ENCODE results near the gene LPCAT1. TPM values are rescaled to one million over a fixed set of nuclear protein-coding genes. Genes with fewer than 3 reads are reported as not detected.
A peak's percentile ranks its signal among the peaks of the same experiment; 100 is the strongest.

The LPCAT1 gene
- total RNA-seq, 1 experiment from 2014 or later, result 49.1 TPM

- peak; percentile 96 for DNase-seq (ENCODE audit: low spot score)
Observed at GRCh38 chr5:1555011-1555807, 31.4 kb upstream of the LPCAT1 start.

GRCh38 chr5:1554410-1554967 is 30.7 kb upstream of the LPCAT1 start:
- no peak for DNase-seq (ENCODE audit: low spot score)

DNA sequence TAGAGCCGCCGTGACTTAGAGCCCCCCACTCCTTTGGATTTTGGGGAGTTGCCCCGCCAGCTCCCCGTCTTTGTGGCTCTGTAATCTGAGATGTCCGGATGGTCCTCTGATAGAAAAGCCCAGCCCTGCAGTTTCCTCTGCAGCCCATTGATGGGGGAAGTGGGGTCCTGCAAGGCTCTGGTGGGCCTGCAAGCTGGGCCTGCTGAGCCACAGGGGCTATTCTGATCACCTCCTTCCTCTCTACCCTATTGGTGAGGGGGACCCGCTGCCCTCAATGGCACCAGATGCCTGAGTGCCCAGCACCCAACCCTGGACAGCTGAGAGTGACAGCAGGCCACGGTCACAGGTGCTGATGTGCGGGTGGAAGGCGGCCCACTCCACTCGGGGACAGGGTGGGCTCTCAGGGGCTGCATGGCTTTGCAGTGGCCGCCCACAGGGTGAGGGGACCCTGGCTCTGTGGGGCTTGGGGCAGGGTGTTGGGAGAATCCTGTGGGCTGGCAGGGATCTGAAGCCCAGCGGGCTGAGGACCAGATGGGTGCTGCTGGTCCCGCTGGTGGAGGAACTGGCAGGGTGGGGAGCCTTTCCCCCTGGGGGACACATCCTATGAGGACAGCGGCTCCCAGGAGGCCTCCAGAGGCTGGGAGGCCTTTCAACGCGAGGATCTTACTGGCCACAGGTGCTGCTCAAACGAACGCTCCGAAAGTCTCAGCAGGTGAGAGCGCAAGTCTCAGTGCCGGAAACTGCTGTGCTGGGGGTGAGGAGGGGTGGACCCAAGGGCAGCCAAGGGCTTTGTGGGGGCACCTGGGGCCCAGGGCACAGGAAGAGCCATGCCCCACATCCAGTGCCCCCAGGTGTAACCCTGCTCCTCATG is 30.0 kb upstream of the LPCAT1 start:
- no peak for DNase-seq (ENCODE audit: low spot score)

- no peak for DNase-seq (ENCODE audit: low spot score)
Observed at GRCh38 chr5:1552521-1553255, 28.9 kb upstream of the LPCAT1 start.

DNA sequence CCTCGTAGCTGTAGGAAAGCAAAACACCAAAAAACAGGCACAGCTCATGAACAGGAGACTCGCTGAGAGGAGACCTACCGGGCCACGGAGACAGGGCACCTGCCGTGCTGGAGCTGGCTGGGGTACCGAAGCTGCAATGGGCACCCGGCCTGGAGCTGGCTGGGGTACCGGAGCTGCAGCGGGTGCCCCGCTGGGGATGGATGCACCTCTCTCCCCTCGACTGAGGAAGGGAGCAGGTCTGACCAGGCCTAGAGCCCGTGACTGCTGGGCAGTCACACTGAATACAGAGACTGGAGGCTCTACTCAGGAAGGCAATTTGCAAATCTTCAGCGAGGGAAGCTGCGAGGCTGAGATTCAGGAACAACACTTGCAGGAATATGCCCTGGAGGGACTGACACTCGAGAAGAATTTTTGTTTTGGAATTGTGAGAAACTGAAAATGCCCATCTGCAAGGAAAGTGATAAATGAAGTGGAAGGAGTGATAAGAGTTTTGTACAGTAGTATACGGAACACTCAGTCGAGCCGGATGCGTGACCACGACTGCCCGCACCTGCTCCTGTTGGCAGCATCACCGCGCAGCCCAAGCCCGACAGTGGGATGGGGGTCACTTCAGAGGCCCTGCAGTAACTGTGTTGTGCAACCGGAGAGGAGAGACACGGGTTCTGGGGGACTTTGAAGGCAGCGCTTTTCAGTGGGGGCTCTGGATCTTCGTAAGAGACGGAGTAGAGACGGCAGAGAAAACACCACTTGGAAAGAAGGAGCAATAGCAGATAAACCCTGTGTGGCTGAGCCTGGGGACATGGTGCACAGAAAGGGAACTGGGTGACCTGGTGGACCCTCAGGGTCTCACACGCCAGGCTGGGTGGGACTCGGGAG is 27.9 kb upstream of the LPCAT1 start:
- DNase-seq (ENCODE audit: low spot score), result no peak

GRCh38 chr5:1550287-1551076 is 26.7 kb upstream of the LPCAT1 start:
- DNase-seq (ENCODE audit: low spot score), result peak; percentile 52

DNA sequence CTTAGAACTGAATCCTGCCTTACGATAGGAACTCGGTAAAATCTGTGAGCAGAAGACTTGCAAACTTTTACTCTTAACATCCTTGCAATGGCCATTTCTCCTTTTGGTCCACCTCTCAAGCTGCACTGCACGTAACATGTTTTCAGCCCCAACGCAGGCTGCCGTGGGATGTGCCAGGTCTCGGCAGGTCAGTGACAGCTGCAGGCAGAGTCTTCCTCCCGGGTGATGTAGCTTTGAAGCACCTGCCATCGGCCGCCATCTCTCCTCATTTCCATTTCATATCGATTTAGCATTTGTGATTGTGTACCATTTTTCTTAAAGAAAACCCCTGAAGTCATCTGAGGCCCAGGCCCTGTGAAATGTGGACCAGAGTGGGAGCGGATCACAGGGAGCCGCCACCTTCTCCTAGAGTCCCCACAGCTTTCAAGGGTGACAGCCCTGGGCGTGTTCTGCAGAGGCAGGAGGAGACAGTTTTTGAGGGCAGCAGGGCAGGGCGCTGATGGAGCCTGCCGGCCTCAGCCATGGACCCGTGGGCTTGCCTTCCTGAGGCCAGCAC is 25.8 kb upstream of the LPCAT1 start:
- DNase-seq (ENCODE audit: low spot score), result no peak

GRCh38 chr5:1548702-1549474 is 25.1 kb upstream of the LPCAT1 start:
- no peak for DNase-seq (ENCODE audit: low spot score)

- DNase-seq (ENCODE audit: low spot score), result no peak
Observed at GRCh38 chr5:1547655-1548054, 23.9 kb upstream of the LPCAT1 start.

DNA sequence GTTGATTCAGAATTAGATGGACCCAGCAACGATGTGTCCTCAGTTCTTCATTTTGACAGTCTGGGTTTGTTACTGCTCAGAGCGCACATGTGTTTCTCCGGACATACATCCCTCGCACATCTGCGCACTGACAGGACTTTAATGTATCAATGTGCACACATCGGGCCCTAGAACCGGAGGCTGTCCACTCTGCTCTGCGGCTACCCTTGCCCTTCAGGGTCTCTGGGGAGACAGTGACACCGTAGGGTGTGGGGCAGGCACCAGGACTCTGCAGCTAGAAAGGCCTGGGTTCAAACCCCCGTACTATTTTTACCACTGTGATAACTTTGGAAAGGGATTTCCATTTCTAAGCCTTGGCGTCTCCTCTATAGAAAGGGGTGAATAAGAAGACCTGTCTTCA is 23.5 kb upstream of the LPCAT1 start:
- no peak for DNase-seq (ENCODE audit: low spot score)

- DNase-seq (ENCODE audit: low spot score), result no peak
Observed at GRCh38 chr5:1546556-1546955, 22.8 kb upstream of the LPCAT1 start.

- peak; percentile 34 for DNase-seq (ENCODE audit: low spot score)
Observed at GRCh38 chr5:1545805-1546355, 22.1 kb upstream of the LPCAT1 start.

- DNase-seq (ENCODE audit: low spot score), result no peak
Observed at GRCh38 chr5:1545126-1545804, 21.5 kb upstream of the LPCAT1 start.

GRCh38 chr5:1544294-1544961 is 20.7 kb upstream of the LPCAT1 start:
- no peak for DNase-seq (ENCODE audit: low spot score)

DNA sequence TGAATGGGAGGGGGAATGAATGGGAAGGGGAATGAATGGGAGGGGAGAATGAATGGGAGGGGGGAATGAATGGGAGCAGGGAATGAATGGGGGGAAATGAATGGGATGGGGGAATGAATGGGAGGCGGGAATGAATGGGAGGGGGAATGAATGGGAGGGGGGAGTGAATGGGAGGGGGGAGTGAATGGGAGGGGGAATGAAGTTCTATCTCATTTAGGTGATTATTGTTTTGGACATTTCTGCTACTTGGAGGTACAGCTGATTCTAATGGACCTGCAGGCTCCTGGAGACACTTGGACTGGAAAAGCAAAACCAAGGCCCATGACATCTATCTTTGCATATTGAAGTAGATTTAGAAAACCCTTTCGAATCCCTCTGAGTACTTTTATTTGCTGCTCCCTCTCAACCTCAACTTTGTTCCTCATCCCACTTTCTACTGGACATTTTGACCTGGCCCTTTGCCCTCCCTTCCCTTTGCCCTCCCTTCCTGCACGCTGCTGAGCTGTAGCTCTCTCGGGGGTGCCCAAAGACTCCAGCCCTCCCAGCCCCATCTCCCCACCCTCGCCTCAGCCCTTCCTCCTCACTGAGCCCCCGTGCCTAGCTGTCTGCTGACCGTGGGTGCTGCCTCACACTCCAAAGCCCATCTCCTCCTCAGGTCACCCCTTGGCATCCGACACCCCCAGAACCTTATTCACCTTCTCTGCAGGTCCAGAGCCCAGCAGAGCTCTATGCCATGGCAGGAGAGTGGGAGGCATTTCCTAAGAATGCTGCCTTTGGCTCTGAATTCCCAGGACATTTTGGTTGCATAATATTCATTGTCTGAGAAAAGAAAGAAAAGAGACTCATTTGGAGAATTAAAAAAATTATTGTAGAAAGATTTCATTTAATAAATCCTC is 19.9 kb upstream of the LPCAT1 start:
- no peak for DNase-seq (ENCODE audit: low spot score)

DNA sequence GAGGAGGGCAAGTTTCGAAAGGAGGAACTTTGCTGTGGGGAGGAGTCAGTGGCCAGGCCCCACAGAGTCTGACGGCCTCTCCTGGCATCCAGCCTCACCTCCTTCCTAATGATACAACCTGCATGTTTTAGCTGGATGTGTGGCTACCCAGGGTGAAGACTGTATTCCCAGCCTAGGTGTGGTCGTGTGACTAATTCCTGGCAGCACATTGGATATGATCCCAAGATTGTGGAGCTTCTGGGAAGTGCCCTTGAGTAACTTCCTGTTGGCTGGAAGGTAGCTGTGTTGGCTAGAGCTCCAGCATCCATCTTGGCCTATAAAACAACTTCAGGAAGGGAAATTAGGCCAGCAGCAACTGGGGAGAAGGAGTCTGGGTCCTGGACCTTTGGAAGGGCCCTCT is 19.0 kb upstream of the LPCAT1 start:
- DNase-seq (ENCODE audit: low spot score), result peak; percentile 57

All from HT-29 (cell line).